UCSD-AML1 (cell line): Measurements from ENCODE around the gene RFX4.
A peak's percentile ranks its signal among the peaks of the same experiment; 100 is the strongest.
"Not testable (repeated sequence)": the region's sequence is repeated elsewhere in the genome, so short reads cannot be mapped to it uniquely, and the experiment has no call there.

Experiments
- DNase-seq: peaks from one replicate; lab custom pipeline; 2025; ENCODE audit not compliant: unreplicated experiment; lab: John Stamatoyannopoulos, UW

Gene RFX4

DNA sequence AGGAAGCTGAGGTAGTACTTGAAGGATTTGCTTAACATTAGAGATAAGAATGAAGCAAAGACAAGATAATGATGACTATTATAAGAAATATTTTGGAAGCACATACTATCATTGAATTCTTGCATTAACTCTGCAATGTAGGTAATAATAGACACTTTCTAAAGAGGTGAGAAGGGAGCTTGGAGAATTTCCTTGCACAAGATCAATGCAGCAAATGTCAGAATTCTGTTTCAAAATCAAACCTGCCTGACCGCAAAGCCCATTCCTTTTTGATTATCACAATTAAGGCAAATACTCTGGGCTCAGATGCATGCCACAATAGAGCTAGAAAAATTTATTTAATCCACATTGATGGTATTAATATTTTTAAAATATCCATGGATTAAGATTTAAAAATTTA, 141.3 kb downstream of the RFX4 start:
- no peak for DNase-seq

DNA sequence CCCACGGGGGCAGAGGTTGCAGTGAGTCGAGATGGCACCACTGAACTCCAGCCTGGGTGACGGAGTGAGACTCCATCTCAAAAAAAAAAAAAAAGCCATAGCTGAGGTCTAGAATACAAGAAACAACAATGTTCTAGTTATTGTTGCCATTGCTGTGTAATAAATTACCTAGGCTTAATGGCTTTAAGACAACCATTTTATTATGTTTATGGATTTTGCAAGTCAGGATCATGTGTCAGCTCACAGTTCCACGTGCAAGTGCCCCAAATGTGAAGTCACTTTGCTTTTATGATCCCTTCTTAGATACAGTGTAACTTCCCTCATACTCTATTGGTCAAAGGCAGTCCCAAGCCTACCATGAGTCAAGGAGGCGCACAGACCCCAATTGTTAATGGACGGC, 142.1 kb downstream of the RFX4 start:
- DNase-seq: no peak

DNA sequence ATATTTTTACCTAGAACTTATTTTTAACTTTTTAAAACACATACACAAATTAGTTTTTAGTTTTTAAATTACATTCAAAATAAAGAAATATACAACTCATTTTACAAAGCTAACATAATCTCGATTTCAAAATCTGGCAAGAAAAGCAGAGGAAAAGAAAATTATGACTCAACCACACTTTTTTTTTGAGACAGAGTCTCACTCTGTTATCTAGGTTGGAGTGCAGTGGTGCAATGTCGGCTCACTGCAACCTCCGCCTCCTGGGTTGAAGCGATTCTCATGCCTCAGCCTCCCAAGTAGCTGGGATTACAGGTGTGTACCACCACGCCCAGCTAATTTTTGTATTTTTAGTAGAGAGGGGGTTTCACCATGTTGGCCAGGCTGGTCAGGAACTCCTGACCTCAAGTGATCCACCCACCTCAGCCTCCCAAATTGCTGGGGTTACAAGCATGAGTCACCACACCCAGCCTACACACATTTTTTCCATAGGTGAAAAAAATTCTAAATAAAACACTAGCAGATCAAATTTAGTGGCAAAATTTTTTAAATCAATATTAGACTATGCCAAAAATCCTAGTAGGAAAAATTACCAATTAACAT, 143.9 kb downstream of the RFX4 start:
- DNase-seq: not testable (repeated sequence)

DNA sequence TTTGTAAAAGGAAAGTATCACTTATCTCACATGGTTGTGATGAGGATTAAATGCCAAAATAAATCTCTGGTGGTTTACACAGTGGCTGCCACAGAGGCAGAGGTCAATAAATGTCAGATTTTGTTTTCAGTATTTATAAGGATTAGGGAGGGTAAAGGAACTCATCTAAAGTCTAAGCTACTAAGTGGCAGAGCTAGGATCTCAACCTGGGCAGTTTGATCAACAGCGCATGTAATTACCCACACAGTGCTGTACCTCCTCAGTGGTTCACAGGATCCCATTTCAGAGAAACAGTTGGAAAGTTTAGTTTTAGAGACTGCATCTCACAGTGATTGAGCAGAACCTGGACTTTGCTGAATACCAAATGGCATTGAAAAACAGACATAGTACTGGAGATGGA, 146.8 kb downstream of the RFX4 start:
- DNase-seq: no peak

DNA sequence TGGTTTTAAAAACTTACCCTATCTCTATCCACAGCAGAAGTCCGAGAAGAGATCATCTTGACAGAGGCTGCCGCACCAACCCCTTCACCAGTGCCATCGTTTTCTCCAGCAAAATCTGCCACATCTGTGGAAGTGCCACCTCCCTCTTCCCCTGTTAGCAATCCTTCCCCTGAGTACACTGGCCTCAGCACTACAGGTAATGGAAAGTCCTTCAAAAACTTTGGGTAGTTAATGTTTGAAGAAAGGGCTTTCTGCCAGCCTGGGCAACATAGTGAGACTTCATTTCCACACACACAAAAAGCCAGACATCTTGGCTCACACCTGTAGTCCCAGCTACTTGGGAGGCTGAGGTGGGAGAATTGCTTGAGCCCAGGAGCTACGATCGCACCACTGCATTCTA, 150.1 kb downstream of the RFX4 start:
- DNase-seq: no peak

DNA sequence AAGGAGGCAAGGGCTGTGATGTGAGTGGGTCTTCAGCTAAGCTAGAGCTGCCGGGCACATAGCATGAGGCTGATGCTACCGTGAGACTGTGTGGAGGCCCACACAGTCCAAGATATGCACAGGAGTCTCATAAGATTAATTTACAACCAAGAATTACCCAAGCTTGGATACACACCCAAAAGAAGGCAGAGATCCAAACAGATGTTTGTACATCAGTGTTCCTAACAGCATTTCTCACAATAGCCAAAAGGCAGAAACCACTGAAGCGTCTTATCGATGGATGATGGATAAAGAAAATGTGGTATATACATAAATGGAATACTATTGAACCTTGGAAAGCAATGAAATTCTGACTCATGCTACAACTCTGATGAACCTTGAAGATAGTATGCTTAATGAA, 150.9 kb downstream of the RFX4 start:
- DNase-seq: no peak

DNA sequence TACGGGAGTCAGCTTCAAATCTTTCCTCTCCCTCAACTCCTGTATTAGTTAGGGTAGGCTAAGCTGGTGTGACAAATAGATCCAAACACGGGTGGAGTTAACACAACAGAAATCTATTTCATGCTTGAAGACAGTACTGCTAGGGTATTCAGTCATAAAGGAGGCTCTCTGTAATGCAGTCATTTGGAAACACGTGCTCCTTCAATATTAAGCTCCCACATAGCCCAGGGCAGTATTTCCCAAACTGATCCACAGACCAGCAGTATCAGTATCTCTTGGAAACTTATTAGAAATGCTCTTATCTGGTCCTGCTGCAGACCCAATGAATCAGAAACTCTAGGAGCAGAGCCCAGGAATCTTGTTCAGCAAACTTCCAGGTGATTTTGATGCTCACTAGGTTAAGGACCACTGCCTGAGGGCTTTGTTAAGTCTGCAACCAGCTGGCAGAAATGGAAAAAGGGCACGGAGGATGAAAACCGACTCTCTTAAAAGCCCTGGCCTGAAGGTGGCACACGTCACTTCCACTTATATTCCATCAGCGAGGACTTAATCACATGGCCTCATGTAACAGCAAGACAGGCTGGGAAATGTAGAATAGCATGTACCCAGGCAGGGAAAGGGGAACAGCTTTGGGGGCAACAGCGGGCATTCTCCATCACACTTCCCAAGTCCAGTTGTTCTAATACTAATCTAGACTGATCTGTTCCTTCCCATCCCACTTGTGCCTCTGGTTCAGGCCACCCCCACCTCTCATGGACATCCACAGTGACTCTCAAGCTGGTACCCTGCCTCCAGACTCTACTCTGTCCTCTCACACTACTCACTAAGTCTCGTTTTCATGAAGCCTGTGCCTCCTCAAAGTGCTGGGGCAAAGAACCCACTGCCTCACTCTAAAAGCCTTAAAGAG, 153.5 kb downstream of the RFX4 start:
- DNase-seq: peak; percentile 23

DNA sequence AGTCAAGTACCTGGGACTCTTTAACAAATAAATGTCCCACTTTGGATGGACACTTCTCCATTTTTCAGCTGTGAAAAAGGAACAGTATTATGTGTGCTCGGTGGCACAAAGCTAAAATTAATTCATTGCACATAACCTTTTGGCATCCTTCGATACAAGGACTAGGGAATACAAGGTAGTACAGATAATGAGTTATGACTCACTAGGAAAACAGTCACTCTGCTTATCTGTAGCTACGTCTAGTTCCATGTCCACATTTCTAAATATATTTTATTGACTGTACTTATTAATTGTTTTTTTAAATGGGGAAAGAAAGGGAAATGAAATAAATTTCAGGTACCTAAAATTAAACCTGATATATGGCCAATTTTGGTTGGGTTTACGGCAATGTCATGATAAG, 156.5 kb downstream of the RFX4 start:
- no peak for DNase-seq

DNA sequence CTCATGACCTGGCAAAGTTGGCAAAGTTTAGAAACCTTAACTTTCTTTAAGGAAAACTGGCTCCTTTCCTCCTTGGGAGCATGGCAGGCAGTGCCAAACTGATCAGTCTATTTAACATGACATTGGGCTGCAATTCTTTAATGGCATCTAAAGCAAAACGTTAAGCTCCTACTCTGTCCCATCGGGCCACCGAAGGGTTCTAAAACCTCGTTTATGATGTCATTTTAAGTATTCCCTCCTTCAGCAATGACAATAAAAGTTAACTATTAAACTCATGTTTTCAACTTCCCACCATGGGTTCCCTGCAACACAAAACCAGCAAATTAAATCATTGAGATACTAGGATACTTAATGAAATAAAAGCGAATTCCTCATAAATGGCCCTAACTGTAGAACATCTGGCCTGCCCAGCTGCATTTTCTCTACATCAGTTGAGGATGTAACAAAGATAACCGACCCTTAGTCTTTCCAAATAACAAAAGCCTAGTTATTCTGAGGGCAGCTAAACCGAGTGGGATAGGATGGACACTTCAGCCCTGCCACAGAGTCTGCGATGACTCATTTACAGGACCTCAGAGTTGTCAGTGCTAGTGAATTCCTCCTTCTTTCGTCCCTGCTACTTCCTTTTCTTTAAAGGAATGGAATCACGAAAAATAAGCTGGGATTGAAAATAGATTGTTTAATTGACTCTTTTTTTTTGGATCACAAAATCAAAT, 157.2 kb downstream of the RFX4 start:
- DNase-seq: no peak

DNA sequence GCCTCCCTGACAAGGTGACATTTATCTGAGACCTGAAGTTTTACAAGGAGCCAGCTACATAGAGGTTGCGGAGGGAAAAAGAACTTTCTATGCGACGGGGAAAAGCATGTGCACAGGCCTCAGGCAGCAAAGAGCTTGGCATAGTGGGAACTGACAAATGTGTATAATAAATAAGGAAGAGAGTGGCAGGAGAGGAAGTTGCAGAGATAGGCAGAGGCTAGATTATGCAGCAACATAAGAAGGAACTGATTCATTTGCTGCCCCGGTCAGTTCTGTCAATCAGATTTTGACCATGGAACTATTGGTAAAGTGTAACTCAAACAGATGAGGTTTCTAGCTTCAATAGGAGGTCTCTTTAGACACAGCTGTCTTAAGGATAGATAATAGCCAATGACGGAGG, 158.0 kb downstream of the RFX4 start:
- no peak for DNase-seq

DNA sequence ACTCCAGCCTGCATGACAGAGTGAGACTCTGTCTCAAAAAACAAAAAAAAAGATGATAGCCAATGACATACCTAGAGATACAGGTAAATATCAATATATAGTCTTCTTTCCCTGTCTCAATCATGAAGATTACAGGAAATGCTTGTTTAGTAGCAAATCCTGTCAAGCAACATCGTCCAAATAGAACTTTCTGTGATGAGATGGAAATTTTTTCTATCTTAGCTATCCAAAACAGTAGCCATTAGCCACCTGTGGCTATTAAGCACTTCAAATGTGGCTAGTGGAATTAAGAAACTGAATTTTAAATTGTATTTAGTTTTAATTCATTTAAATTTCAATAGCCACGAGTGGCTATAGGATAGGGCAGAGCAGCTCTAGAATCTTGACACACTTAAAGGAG, 158.4 kb downstream of the RFX4 start:
- DNase-seq: no peak

DNA sequence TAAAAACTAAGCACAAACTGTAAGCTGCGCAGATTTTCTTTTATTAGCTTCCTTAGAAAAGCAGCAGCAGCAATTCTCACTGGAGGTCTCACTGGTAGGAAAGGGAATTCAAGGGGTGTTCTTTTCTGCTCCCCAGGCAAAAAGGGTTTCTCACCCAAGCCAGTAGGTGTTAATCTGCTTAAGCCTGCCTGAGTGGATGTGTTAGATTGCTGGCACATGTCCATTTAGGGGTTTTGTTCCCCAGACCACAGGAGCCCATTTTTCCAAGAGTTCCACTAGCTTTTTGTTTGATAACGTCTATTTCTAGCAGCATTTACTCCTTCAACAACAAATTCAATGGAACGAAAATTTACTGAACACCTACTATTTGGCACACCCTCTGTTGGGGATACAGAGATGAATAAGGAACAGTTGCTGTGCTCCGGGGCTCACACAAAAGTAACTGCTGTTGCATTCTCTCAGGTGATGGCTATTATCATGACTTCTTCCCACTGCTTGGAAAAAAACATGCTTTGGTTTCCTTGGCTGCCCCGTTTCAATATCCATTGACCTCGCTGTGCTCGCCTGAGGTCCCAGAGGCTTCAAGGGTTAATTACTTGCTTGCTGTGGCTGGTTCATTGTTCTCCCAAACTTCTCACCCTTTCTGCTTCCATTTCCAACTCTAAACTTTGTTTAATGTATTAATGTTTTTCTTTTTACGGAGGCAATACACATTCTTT, 160.6 kb downstream of the RFX4 start:
- DNase-seq: no peak

DNA sequence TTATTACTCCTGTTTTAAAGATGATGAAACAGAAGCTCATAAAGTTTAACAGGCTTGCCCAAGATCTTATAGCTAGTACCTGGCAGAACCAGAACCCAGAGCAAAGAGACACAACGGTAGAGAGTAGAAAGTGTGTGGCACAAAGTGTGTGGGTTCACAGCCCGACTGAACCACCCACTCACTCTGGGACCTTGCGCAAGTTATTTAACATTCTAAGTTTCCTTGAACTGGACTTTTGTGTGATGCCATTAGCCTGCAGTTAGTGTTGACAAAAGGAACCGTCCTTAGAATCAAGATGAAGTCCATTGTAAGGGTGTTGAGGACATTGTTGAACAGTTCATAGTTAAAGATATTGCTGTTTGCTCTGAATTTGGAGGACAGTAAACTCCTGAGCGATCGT, 161.8 kb downstream of the RFX4 start:
- no peak for DNase-seq

DNA sequence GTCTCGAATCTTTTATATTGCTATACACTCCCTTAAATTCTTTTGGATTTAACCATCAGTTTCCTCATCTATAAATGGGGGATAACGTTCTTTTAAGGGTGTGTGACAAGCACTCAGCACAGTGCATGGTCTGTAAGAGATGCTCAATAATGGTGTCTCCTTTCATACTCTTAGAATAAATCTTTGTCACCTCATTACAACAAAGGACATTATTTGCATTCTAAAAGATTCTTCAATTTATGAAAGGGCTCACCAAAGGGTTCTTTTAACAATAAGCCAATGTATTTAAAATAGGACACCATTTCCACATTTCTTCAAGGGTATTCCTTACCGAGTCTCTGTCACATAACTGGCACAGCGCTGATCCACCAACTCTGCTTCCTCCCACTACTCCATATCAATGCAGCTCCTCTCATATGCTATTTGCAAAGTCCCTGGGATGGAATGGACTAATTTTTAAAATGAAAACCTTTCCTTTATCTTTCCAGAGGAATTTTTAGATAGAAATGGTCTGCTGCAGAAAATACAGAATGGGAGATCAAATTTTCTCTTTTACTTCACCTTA, 162.5 kb downstream of the RFX4 start:
- no peak for DNase-seq

DNA sequence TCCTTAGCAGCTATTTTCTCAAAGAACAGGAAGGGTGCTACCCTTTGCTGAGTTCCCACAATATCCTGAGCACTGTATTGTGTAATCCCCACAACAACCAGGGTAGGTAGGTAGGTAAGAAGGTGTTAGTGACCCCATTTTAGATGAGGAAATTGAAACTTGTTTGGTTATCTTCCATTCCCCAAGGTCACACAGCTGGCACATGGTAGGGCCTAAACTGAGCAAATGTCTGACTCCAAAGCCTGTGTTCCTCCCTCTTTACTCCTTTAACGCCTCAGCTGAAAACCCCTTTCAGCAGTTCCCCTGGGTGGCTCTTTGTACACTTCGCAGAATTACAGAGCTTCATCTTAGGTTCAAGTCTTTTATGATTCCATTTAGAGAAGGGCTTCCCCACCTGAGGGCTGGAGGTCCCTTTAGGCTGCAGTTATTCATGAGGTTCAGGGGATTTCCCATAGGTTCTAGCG, 165.2 kb downstream of the RFX4 start:
- no peak for DNase-seq

DNA sequence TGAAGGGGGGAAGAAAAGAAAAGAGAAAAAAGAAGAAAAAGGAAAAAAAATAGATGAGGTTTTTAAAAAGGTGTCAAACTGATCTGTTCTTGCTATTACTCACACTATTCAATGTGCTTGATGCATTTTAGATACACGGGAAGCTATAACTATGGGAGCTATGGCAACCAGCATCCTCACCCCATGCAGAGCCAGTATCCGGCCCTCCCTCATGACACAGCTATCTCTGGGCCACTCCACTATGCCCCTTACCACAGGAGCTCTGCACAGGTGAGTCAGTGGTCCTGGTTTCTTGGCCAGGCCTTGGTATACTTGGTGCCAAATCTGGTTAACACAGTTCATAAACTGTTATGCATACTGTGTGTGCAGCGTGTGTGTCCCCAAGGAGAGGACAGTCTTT, 167.7 kb downstream of the RFX4 start:
- no peak for DNase-seq

DNA sequence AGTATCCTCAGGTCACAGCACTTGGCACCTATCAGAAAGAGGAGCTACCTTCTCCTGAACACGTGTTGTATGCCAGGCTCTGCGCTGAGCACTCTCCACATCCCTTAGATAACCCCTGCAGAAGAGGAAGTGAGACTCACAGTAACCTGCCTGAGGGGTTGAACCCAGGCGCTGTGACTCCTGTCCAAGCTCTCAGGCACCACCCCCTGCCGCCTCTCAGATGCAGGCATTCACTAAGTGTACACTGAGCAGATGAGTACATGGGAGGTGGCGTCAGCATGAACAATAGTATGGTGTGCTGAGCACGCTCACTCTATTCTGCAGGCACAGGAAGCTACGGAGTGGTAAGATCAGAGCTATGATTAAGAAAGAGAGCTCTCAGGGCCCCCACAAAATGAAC, 170.7 kb downstream of the RFX4 start:
- DNase-seq: no peak

DNA sequence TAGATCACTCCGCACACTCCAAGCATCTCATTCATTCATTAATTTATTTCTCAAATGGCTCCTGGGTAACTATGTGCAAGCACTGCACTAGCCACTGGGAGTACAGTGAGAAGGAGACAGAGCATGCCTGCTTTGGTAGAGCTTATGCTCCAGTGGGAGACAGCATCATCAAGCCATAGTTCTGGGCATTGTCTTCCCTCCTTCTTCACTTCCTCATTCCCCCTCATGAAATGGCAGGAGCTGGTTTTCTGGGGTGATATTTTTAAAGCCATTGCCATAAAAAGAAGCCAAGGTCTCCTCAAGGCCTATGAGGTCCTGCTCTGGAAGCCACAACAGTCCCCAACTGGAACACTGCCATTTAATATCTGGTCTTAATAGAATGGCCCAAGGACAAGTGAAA, 171.5 kb downstream of the RFX4 start:
- no peak for DNase-seq

DNA sequence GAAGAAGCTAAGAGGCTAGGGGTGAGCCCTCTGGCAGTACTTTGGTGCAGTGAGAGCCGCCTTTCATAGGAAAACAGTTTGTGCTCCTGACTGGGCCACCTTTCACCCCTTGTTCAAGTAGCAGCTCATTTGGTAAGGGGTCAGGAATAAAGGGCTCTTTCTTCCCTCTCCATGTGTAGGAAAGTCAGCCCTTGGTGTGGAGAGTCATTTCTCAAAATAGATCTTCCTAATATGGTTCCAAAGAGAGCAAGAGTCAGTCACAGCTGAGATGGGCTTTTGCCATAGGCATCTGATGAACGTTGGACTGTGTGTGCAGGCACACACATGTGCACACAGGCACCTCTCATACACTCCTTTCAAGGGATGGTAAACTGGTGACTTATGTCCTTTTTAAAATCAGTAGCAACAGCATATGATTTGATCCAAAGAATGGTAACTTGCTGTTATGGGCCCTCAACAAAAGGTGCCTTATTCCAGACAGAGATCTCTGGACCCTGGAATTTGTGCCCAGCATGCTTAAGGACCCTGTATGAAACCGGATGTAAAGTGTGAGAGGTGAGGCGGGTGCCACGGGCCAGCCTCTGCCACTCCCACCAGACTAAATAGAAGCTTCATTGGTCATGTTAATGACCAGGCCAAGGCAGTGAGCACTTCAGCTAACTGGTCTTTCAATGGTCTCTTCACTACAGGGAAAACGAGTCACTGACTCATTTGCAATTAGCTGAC, 175.0 kb downstream of the RFX4 start:
- no peak for DNase-seq

DNA sequence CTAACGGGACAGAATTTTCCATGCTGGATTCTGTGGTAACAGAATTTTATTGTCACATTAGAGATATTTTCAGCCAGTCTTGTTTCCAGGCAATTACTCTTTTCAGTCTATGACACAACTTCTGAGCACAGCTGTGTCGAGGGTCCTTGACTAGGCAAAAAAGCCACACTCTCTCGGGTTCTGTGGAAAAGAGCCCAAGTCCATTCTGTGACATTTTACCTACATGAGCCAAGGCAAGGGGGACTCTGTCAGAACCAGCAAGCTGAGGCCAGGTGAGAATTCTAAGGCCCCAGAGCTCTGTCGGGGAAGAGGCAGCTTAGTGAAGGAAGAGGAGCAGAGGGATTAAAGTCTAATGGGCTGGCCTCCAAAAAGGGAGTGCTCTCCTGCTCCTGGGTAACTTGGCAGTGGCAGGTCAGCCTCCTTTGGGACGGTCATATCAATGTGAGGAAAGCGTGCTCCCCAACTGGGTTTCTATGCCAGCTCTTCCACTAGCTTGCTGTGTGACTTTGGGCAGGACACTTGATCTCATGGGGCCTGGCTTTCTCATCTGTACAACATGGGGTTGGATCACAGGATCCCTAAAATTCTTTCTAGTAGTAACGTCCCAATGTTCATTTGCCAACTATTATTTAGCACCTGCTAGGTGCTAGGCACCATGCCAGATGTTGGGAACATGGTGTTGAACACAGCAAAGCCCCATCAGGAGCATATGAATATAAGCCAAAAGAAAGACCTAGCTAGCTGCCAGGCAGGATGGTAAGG, 175.7 kb downstream of the RFX4 start:
- DNase-seq: no peak
